Kidney (tissue), 14 donors: ENCODE results near the gene BSCL2. TPM values are rescaled to one million over a fixed set of nuclear protein-coding genes. Genes with fewer than 3 reads are reported as not detected.

ENCODE experiments used
- DNase-seq, 5 donors: peaks; one replicate each; pipeline ENCODE4 v3.0.0-alpha.2; 2013 to 2020
- FAIRE-seq: peaks from 2 replicates; lab custom pipeline; 2012; peaks lifted over from hg19 to GRCh38; lab: Jason Lieb, UNC
- H3K27ac ChIP-seq, 2 donors: one replicate each; pipeline ENCODE4 v1.7.0; 2013; ENCODE audit warnings: low read depth in 2 of 2, low read length in 2 of 2, inconsistent platforms in 1 of 2
- H3K27me3 ChIP-seq: one replicate; pipeline ENCODE4 v1.7.1; 2013; ENCODE audit warnings: low read length, inconsistent platforms; ENCODE audit not compliant: control insufficient read depth, insufficient read depth
- H3K36me3 ChIP-seq, 3 donors: one replicate each; pipeline versions ENCODE4 v1.7.0 to v1.7.1; 2013; ENCODE audit warnings: low read length in 3 of 3, control low read depth in 1 of 3, inconsistent platforms in 1 of 3; ENCODE audit not compliant: insufficient read depth in 3 of 3, control insufficient read depth in 2 of 3
- H3K4me1 ChIP-seq, 3 donors: one replicate each; pipeline versions ENCODE4 v1.7.0 to v1.7.1; 2013; ENCODE audit warnings: low read length in 3 of 3, inconsistent platforms in 1 of 3, low read depth in 1 of 3; ENCODE audit not compliant: control insufficient read depth in 2 of 3, insufficient read depth in 2 of 3
- H3K4me3 ChIP-seq, 3 donors: one replicate each; pipeline versions ENCODE4 v1.7.0 to v1.8.1; 2013; ENCODE audit warnings: low read length in 3 of 3, control low read depth in 1 of 3, inconsistent platforms in 1 of 3
- H3K9ac ChIP-seq, 3 donors: one replicate each; pipeline versions ENCODE4 v1.7.0 to v1.7.1; 2013; ENCODE audit warnings: low read length in 3 of 3, control low read depth in 1 of 3, inconsistent platforms in 1 of 3
- H3K9me3 ChIP-seq, 3 donors: one replicate each; pipeline versions ENCODE4 v1.7.0 to v1.7.1; 2013; ENCODE audit warnings: low read length in 3 of 3, control low read depth in 1 of 3, inconsistent platforms in 1 of 3; ENCODE audit not compliant: control insufficient read depth in 2 of 3, insufficient read depth in 1 of 3
- intact Hi-C: fragments of 100-400 bp; cut with DNase I; formaldehyde crosslinking; loops from one replicate; pipeline ENCODE4 v1.11.1; 2022
- polyA plus RNA-seq: library from polyadenylated mRNA; stranded (reverse); fragments of 350-450 nt; fragmentation: Illumina TruSeq; extraction: RNeasy Lipid Tissue Mini Kit (QIAGEN cat#74804); gene quantifications from one replicate; pipeline ENCODE4 v1.2.3, GENCODE V29; 2014; ENCODE audit warnings: low read depth, low replicate concordance; ENCODE audit not compliant: insufficient read depth
- total RNA-seq: library from RNA; stranded (reverse); fragmentation: NEBNext Ultra II Directional; extraction: Animal tissue kit (Norgen Biotek cat#: 25700); gene quantifications from one replicate; pipeline ENCODE4 v1.2.1, GENCODE V29; 2021
- TF ChIP-seq, protein P1 (sequence below): IDR thresholded peaks from 3 replicates; pipeline ENCODE4 v1.5.1; 2012; ENCODE audit warnings: mild to moderate bottlenecking, moderate library complexity, borderline replicate concordance; ENCODE audit not compliant: insufficient read depth; ENCODE audit errors: extremely low read depth
- donor health status: control.
- donor health status: control.
- donor health status: control.
- donor health status: control.
- donor health status: control.
- donor health status: DM: yes; HTN: yes; CAD: no.
- donor health status: Normal renal cell carcinoma (clear cell type).

The BSCL2 gene
- total and polyA plus RNA-seq, 2 donors from 2014 or later, result 93.2 to 249 TPM

DNA sequence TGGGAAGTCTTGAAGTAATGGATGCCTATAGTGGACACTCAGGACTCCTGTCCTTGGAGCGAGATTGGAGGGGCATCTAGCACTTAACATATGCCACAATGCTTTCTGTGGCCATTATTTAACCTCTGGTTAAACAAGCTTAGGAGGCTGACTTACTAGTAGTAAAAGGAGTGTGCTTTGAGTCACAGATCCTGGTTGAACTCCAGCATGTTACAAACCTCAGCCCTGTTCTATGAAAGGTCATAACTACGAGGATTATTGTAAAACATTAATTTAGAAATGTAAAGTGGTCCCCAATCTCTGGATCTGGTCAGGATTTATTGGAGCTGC, 34.1 kb downstream of the BSCL2 start:
- DNase-seq (no peak), FAIRE-seq (no peak)
- intact Hi-C loops, result no loop called here
- H3K9me3 ChIP-seq, result no peaks in the 10 kb centered on the region
- H3K4me1 ChIP-seq, result peaks cover 0 to 14% (median 5%) of the 10 kb centered on the region in 3 donors
- H3K9ac ChIP-seq, result peak overlapping the region in 1 of 3 donors; percentile 10
- H3K27me3 ChIP-seq, result no peaks in the 10 kb centered on the region
- peak overlapping the region in 1 of 3 donors; percentile 98 for H3K4me3 ChIP-seq
- peaks cover 0 to 5% (median 2%) of the 10 kb centered on the region in 3 donors for H3K36me3 ChIP-seq
- H3K27ac ChIP-seq, result no peak overlapping the region
- TF ChIP-seq, protein P1, sequence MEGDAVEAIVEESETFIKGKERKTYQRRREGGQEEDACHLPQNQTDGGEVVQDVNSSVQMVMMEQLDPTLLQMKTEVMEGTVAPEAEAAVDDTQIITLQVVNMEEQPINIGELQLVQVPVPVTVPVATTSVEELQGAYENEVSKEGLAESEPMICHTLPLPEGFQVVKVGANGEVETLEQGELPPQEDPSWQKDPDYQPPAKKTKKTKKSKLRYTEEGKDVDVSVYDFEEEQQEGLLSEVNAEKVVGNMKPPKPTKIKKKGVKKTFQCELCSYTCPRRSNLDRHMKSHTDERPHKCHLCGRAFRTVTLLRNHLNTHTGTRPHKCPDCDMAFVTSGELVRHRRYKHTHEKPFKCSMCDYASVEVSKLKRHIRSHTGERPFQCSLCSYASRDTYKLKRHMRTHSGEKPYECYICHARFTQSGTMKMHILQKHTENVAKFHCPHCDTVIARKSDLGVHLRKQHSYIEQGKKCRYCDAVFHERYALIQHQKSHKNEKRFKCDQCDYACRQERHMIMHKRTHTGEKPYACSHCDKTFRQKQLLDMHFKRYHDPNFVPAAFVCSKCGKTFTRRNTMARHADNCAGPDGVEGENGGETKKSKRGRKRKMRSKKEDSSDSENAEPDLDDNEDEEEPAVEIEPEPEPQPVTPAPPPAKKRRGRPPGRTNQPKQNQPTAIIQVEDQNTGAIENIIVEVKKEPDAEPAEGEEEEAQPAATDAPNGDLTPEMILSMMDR, result no peak

DNA sequence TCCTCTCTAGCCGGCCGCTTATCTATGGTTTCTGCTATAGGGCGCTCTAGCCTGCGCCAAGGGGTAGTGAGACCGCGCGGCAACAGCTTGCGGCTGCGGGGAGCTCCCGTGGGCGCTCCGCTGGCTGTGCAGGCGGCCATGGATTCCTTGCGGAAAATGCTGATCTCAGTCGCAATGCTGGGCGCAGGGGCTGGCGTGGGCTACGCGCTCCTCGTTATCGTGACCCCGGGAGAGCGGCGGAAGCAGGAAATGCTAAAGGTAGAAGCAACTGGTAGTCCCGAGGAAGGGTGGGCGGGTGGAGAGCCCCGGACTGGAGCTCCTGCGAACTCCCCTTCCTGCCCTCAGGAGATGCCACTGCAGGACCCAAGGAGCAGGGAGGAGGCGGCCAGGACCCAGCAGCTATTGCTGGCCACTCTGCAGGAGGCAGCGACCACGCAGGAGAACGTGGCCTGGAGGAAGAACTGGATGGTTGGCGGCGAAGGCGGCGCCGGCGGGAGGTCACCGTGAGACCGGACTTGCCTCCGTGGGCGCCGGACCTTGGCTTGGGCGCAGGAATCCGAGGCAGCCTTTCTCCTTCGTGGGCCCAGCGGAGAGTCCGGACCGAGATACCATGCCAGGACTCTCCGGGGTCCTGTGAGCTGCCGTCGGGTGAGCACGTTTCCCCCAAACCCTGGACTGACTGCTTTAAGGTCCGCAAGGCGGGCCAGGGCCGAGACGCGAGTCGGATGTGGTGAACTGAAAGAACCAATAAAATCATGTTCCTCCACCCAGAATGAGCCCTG, 35.4 kb downstream of the BSCL2 start, which contains the start of the genes LBHD1 and UQCC3:
Gene LBHD1 (minus strand): TSS at position 660 of the 782 bp plus-strand sequence. CDS start 2,236 bp downstream, outside the sequence.
Gene UQCC3 (plus strand): TSS at position 66 of the 782 bp plus-strand sequence. CDS start 73 bp downstream, at position 139.
- Histone ChIP-seq H3K27me3 (no peaks in the 10 kb centered on the region), H3K9me3 (no peaks in the 10 kb centered on the region), H3K36me3 (peaks cover 0 to 2% (median 0%) of the 10 kb centered on the region in 3 donors), H3K9ac (peak within 1 kb of the TSS; percentile 43 to 94 (median 73)), H3K27ac (peak within 1 kb of the TSS; percentile 59 to 88), H3K4me3 (peak within 1 kb of the TSS; percentile 92 to 98 (median 94)), H3K4me1 (peaks cover 0 to 12% (median 11%) of the 10 kb centered on the region in 3 donors)
- intact Hi-C loops, result no loop called here
- FAIRE-seq (no peak), DNase-seq (peak; percentile 85 to 94 (median 91))
- TF ChIP-seq, protein P1, result no peak

DNA sequence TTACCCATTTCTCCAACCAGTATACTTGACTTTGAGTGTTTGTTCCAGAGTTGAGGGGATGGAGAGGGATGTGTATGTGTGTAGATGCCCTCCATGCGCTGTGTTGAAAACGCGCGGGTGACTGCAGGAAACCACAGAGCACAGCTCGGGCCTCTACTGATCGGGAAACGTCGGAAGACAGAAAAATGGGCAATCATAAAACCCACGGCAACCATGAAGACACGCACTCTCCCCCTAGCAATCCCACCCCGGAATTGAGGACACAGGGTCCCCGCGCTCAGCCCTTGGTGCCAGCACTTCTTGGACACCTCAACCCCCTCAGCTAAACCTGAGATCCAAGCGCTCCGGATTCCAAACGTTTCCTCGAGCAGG, 36.0 kb downstream of the BSCL2 start:
- DNase-seq, result no peak

More for the DNA sequence above, 36.0 kb downstream of the BSCL2 start:
- H3K4me1 ChIP-seq, result peaks cover 2 to 18% (median 16%) of the 10 kb centered on the region in 3 donors
- no peak for FAIRE-seq
- intact Hi-C loops, result no loop called here
- peaks cover 0 to 2% (median 0%) of the 10 kb centered on the region in 3 donors for H3K36me3 ChIP-seq
- peak overlapping the region; percentile 17 to 94 (median 73) for H3K9ac ChIP-seq
- H3K4me3 ChIP-seq, result peak overlapping the region; percentile 92 to 98 (median 94)
- H3K27ac ChIP-seq, result peak overlapping the region; percentile 59 to 88
- no peaks in the 10 kb centered on the region for H3K9me3 ChIP-seq
- TF ChIP-seq, protein P1, result no peak
- H3K27me3 ChIP-seq, result no peaks in the 10 kb centered on the region
